Fibroblast of skin of left biceps (primary cell): ENCODE results near the gene CDKAL1.
"Not testable (repeated sequence)": the region's sequence is repeated elsewhere in the genome, so short reads cannot be mapped to it uniquely, and the experiment has no call there.

Source experiments
- DNase-seq, 2 experiments: peaks; one replicate each; pipeline ENCODE4 v3.0.0-alpha.2; 2013; ENCODE audit warnings: low read depth in 2 of 2

The CDKAL1 gene

DNA sequence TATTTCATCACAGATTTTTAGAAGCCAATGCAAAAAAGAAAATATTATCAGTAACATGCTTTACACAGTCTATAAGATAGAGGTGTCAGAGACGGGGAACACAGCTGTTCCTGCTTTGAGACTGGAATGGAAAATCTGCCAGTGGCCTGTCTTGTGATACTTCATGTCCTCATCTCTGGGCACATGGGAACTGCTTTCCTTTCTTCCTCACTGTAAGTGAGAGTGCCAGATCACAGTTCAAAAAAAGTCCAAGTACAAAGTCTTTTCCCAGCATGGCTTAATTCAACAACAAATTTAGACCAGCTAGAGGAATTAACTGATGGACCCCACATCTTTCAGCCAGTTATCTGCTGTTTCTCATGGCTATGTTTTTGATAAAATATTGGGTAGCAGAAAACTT is 490.4 kb downstream of the CDKAL1 start:
- no peak for DNase-seq

DNA sequence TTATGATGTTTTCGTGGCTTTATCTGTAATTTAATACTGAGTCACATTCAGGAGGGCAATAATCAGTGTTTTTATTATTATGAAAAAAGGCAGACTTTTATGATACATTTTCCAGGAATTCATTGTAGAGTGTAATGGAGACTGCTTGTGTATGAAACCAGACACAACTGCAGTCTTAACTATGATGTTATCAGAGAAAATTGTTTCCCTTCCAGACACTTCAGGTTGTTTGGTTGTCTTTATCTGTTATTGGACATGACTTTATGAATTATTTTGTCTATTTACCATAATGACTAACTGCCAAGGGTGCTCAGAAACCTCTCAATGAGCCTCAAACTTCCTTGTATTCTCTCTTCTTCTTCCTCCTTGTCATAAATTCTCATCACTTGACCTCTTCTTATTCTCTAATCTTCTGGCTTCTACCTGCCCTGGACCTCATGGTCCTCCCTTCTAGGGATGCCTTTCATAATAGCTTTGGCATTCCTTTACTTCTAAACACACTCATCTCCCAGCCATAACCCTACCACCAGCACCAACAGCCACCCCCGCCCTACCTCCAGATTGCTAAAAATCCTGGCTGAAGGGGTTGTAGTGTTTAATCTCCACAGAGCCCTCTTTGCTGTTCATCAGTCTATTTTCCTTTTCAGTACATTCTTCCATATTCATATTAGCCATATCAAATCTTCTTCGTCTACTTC is 492.5 kb downstream of the CDKAL1 start:
- DNase-seq: peak in 1 of 2 experiments; percentile 44

GRCh38 chr6:21027507-21027906 is 493.2 kb downstream of the CDKAL1 start:
- DNase-seq: no peak

- DNase-seq: no peak
These were observed 496.9 kb downstream of the CDKAL1 start for GRCh38 chr6:21031182-21031581.

DNA sequence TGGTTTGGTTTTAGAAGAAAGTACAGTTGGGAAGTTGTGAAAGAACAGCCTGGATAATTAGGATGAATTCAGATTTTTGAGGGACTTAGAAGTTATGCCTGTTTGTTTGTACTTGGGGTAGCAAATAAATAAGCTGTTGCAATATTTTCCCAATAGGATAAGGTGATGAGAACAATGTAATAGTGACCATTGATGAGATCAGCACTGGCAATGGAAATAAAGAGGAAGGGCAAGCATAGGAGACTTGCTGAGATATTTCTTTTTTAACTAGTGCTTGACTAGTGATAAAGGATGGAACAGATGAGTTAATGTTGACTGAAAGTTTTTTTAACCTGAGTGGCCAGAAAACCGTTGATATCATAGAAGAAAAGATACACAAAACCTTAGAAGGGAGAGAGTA is 498.8 kb downstream of the CDKAL1 start:
- no peak for DNase-seq

- peak; percentile 72 to 73 for DNase-seq
These were observed 499.3 kb downstream of the CDKAL1 start for GRCh38 chr6:21033575-21034026.

DNA sequence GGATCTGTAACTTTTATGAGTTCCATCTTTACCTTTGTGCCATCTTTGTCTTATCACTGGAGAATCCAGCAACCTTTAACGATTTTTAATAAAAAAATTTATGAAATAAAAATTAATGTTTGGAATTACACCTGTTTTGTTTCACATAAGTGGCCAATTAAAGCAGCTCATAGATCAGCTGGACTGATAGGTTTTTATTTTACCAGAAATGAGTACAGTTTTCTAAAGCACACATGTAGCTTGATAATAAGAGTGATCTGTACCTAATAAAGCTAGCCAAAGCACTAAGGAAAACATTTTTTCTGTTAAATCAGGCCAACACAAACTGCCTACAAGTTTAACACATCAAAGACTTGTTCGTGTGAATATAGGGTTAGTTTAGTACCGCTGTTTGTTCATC is 500.1 kb downstream of the CDKAL1 start:
- DNase-seq: no peak

DNA sequence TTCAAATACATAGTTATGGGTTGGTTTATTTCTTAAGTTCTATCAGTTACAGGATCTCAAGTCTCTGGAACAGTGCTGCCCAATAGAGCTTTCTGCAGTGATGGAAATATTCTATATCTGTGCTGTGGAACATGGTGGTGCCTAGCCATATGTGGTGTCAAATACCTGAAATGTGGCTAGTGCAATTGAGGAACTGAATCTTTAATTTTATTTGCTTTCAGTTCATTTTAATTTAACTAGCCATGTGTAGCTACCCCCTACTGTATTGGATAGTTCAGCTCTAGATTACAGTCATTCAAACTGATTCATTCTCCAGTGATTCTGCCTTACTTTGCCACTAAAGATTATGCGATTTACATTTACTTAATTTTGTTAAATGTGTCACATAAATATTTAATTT is 503.2 kb downstream of the CDKAL1 start:
- DNase-seq: no peak

GRCh38 chr6:21039926-21040325 is 505.7 kb downstream of the CDKAL1 start:
- DNase-seq: no peak

DNA sequence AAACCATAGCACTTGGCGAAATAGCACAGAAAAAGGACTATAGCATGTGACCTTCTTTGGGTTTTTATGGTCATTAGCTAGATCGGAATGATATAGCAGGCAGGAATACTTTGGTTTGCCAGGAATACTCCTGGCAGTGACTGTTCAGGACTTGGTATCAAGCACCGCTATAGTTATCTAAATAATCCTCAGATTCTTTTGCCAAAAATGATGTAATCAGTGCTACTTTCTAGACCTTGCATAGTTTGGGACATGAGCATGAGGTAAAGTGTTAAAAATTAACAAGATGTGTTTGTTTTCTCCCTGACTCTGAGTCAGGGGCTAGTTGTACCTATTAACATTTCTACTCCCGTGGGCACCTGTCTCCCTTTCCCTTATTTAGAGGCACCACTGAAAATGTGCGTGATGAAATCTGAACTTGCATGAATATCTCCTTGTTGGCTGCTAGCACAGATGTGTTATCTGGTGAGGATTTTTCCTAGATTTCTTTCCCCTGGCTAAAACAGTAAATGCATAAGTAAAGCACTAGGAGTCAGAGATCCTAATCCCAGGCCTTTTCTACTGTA is 511.0 kb downstream of the CDKAL1 start:
- no peak for DNase-seq

GRCh38 chr6:21046276-21046675 is 512.0 kb downstream of the CDKAL1 start:
- DNase-seq: no peak

DNA sequence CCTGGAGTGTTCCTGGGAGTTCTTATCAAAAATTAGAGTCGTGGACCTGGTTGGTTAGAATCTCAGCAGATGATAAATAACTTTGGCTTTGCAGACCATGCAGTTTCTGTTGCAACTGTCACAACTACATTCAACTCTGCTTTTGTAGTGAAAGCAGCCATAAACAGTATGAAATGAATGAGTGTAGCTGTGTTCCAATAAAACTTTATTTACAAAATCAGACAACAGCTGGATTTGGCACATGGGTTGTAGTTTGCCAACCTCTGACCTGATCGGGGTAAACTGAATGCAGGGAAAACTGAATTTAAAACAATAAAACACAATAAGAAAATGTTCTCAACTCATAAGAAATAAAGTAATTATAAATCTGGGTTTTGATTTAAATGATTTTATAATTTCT is 513.8 kb downstream of the CDKAL1 start:
- DNase-seq: no peak

- DNase-seq: no peak
These were observed 514.9 kb downstream of the CDKAL1 start for GRCh38 chr6:21049148-21049547.

DNA sequence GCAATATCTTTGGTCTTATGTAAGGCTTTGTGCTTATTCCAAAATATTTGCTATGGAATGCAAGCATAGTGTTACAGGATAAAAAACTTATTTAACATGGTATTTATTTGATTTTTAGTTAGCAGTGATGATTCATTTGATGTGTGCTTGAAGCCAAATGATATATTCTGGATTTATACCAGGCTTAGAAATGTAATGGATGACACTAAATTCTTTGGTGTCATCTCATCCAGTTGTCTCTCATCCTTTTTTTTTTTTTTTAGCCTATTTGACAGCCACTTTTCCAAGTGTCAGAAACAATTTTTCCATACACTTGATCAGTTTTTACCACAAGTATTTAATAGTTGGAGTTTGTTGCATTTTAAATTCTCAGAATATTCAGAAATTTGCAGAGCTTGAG is 515.3 kb downstream of the CDKAL1 start:
- peak; percentile 29 to 47 for DNase-seq

DNA sequence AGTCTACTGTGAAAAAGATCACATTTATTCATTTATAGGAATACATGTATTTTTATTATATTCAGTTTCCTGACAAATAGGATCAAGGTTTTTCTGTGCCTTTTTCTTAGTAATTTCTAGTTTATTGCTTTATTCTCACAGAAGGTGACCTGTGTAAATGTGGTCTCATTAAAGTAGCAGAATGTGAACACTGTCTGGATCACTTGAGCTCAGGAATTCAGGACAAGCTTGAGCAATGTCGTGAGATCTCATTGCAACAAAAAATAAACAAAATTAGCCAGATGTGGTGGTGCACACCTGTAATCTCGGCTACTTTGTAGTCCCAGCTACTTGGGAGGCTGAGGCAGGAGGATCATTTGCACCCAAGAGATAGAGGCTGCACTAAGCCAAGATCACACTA is 516.7 kb downstream of the CDKAL1 start:
- DNase-seq: no peak

DNA sequence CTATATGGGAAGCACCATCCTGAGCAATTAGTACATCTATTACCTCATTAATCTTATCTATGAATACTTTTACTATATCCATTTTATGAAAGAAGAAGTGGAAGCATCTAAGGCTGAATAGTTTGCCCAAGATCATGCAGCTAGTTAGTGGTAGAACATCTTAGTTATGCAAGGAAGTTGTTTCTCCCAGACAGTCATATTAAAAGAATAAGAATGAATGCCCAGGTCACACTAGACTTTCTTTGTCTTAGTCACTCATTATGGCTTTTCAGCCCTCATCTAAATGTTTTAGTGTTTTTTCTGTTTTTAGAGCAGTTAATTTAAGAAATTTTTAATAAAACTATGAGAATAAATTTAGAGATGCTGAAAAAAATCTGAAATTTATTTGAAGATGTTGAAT is 517.5 kb downstream of the CDKAL1 start:
- DNase-seq: no peak

DNA sequence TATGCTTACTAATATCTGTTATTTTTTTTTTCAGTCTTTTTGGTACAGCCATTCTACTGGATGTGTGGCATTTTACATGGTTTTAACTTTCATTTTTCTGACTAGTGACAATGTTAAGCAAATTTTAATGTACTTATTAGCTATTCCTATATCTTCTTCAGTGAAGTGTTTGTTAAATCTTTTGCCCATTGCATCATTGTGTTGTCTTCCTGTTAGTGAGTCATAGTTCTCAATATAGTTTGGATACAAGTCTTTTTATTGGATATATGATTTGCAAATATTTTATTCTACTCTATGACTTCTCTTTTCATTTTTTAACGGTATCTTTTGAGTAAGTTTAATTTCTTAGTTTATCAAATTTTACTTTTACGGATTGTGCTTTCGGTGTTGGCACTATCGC is 519.4 kb downstream of the CDKAL1 start:
- no peak for DNase-seq

- not testable (repeated sequence) for DNase-seq
These were observed 521.2 kb downstream of the CDKAL1 start for GRCh38 chr6:21055480-21055879.

GRCh38 chr6:21061892-21062291 is 527.6 kb downstream of the CDKAL1 start:
- DNase-seq: no peak

GRCh38 chr6:21064756-21065340 is 530.6 kb downstream of the CDKAL1 start:
- peak; percentile 31 to 47 for DNase-seq

DNA sequence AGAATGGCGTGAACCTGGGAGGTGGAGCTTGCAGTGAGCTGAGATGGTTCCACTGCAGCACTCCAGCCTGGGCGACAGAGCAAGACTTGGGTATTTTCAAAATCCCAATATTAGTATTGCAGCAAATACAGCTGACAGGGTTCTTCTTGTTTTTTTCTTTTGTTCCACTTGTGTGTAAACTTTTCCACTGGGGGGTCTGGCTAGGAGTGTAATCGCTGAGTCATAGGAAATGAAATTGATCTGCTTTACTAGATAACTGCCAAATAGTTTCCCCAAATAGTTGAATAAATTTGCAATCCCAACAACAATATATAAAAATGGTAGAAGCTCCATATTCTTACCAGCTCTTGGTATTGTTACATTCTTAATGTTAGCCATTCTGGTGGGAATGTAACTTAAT is 533.3 kb downstream of the CDKAL1 start:
- DNase-seq: no peak

- DNase-seq: no peak
These were observed 536.4 kb downstream of the CDKAL1 start for GRCh38 chr6:21070620-21071019.

GRCh38 chr6:21071780-21072468 is 537.7 kb downstream of the CDKAL1 start:
- DNase-seq: no peak
